ENCODE data around the gene LYPD1.

GRCh38 chr2:132667706-132668105, 2.3 kb downstream of the LYPD1 start:
- no peak for TF ChIP-seq EP300 (IDR thresholded peaks at IDR 0.05; ENCODE audit: borderline replicate concordance)
- no peak for TF ChIP-seq TAF1 (IDR thresholded peaks at IDR 0.05; ENCODE audit: low read depth)
- TF ChIP-seq, protein P1, sequence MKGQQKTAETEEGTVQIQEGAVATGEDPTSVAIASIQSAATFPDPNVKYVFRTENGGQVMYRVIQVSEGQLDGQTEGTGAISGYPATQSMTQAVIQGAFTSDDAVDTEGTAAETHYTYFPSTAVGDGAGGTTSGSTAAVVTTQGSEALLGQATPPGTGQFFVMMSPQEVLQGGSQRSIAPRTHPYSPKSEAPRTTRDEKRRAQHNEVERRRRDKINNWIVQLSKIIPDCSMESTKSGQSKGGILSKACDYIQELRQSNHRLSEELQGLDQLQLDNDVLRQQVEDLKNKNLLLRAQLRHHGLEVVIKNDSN (IDR thresholded peaks at IDR 0.05): no peak
- TF ChIP-seq, protein P2, sequence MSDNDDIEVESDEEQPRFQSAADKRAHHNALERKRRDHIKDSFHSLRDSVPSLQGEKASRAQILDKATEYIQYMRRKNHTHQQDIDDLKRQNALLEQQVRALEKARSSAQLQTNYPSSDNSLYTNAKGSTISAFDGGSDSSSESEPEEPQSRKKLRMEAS (IDR thresholded peaks at IDR 0.05): no peak
- no peak for TF ChIP-seq YY1 (IDR thresholded peaks at IDR 0.05; ENCODE audit: low read depth)
- TF ChIP-seq REST (IDR thresholded peaks at IDR 0.05; ENCODE audit: low read depth): no peak
- no peak for TF ChIP-seq RAD21 (IDR thresholded peaks at IDR 0.05; ENCODE audit: low read depth)
- TF ChIP-seq TCF12 (IDR thresholded peaks at IDR 0.05; ENCODE audit: low read depth): no peak
- no peak for TF ChIP-seq TEAD4 (IDR thresholded peaks at IDR 0.05)
- TF ChIP-seq NFIC (IDR thresholded peaks at IDR 0.05): no peak
- TF ChIP-seq EGR1 (IDR thresholded peaks at IDR 0.05): no peak
- TF ChIP-seq ZBTB7A (IDR thresholded peaks at IDR 0.05; ENCODE audit: low read depth): no peak

Data from Ishikawa (cell line).